Measurements from ENCODE around the gene RPP25L.

DNA sequence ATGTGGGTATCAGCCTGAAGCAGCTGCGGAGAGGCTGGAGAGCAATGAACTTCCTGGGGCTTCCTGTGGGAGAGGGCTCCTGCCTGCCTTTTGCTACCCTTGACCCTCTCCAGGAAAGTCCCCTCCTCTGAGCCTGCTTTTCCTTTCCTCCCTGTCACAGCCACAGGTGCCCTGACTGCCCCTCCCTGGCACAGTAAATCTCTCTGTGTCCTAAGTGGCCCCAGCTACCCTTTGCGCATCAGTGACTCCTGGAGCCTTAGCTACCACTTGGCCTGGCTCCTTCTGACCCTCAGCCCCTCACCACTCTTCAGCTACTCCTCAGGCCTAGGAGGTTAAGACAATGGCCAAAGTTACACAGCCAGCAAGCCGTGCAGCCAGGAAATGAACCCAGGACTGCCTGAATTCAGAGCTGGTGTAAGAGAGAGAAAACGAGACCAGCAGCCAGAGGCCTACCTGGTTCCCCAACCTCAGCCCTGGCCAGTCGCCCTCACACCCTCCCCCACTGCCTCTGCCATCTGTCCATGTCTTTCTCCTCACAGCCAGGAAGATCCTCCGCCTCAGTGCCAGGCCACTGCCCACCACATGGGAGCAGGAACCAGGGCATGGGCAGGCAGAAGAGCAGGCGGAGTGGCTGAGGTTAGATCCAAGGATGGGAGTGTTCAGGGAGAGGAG lies 41.0 kb downstream of the RPP25L start:
- TF ChIP-seq, protein P1, sequence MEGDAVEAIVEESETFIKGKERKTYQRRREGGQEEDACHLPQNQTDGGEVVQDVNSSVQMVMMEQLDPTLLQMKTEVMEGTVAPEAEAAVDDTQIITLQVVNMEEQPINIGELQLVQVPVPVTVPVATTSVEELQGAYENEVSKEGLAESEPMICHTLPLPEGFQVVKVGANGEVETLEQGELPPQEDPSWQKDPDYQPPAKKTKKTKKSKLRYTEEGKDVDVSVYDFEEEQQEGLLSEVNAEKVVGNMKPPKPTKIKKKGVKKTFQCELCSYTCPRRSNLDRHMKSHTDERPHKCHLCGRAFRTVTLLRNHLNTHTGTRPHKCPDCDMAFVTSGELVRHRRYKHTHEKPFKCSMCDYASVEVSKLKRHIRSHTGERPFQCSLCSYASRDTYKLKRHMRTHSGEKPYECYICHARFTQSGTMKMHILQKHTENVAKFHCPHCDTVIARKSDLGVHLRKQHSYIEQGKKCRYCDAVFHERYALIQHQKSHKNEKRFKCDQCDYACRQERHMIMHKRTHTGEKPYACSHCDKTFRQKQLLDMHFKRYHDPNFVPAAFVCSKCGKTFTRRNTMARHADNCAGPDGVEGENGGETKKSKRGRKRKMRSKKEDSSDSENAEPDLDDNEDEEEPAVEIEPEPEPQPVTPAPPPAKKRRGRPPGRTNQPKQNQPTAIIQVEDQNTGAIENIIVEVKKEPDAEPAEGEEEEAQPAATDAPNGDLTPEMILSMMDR (conservative IDR thresholded peaks at IDR 0.05 in 1 of 2, IDR thresholded peaks at IDR 0.05 in 1 of 2; ENCODE audit: low read depth in 1 of 2, low read length in 2 of 2): no peak
- no peak for TF ChIP-seq EZH2 (IDR thresholded peaks at IDR 0.05; ENCODE audit: low read length, missing control alignments)

All from fibroblast of lung (primary cell).